PFSK-1 (cell line): ENCODE data around the gene INPP4A.

Experiments used
- FOXP2 ChIP-seq: optimal IDR thresholded peaks from 2 replicates; pipeline ENCODE3; 2011; ENCODE audit warnings: borderline replicate concordance, control low read depth, inconsistent platforms; ENCODE audit not compliant: insufficient read depth; ENCODE audit errors: extremely low read length, extremely low read depth
- POLR2AphosphoS5 ChIP-seq: IDR thresholded peaks from 2 replicates; pipeline ENCODE4 v1.6.1; 2012; ENCODE audit warnings: low read depth, mild to moderate bottlenecking, control low read depth, low read length, moderate library complexity
- SIN3A ChIP-seq: IDR thresholded peaks from 2 replicates; pipeline ENCODE4 v1.6.1; 2012; ENCODE audit warnings: mild to moderate bottlenecking, low read length, moderate library complexity, borderline replicate concordance; ENCODE audit not compliant: insufficient read depth
- TAF1 ChIP-seq: IDR thresholded peaks from 2 replicates; pipeline ENCODE4 v1.6.1; 2012; ENCODE audit warnings: low read length, control low read depth, borderline replicate concordance; ENCODE audit not compliant: insufficient read depth
- TF ChIP-seq, protein P1 (sequence below), 2 experiments: IDR thresholded peaks; 2 replicates each; pipeline versions ENCODE4 v1.6.1 to v1.8.0; 2011 to 2012; ENCODE audit warnings: low read depth in 2 of 2, low read length in 2 of 2, control low read depth in 1 of 2, inconsistent platforms in 1 of 2, mild to moderate bottlenecking in 1 of 2, moderate library complexity in 1 of 2; ENCODE audit not compliant: insufficient read depth in 1 of 2

Gene INPP4A

DNA sequence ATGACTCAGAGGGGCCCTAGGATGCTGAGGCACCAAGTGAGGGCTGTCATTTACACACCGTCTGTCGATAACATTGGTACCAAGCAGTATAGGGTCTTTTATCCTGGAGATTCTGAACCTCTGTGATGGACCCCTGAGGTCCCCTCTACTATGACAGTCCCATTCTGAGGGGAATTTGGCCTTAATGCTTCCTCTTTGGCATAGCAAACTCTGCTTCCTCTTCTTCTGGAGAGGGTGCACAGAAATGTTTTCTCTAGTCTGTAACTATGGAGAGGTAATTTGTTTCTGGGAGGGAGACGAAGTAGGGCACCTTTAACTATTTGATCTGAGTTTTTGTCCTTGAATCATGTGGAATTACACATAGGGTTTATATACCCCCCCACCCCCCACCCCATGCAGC is 44.8 kb downstream of the INPP4A start:
- no peak for TF ChIP-seq FOXP2
- no peak for TF ChIP-seq POLR2AphosphoS5
- TF ChIP-seq TAF1 = no peak
- TF ChIP-seq, protein P1, sequence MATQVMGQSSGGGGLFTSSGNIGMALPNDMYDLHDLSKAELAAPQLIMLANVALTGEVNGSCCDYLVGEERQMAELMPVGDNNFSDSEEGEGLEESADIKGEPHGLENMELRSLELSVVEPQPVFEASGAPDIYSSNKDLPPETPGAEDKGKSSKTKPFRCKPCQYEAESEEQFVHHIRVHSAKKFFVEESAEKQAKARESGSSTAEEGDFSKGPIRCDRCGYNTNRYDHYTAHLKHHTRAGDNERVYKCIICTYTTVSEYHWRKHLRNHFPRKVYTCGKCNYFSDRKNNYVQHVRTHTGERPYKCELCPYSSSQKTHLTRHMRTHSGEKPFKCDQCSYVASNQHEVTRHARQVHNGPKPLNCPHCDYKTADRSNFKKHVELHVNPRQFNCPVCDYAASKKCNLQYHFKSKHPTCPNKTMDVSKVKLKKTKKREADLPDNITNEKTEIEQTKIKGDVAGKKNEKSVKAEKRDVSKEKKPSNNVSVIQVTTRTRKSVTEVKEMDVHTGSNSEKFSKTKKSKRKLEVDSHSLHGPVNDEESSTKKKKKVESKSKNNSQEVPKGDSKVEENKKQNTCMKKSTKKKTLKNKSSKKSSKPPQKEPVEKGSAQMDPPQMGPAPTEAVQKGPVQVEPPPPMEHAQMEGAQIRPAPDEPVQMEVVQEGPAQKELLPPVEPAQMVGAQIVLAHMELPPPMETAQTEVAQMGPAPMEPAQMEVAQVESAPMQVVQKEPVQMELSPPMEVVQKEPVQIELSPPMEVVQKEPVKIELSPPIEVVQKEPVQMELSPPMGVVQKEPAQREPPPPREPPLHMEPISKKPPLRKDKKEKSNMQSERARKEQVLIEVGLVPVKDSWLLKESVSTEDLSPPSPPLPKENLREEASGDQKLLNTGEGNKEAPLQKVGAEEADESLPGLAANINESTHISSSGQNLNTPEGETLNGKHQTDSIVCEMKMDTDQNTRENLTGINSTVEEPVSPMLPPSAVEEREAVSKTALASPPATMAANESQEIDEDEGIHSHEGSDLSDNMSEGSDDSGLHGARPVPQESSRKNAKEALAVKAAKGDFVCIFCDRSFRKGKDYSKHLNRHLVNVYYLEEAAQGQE (IDR thresholded peaks at IDR 0.05; ENCODE audit: insufficient read depth in 1 of 2, low read depth in 2 of 2, low read length in 2 of 2) = no peak
- no peak for TF ChIP-seq SIN3A

DNA sequence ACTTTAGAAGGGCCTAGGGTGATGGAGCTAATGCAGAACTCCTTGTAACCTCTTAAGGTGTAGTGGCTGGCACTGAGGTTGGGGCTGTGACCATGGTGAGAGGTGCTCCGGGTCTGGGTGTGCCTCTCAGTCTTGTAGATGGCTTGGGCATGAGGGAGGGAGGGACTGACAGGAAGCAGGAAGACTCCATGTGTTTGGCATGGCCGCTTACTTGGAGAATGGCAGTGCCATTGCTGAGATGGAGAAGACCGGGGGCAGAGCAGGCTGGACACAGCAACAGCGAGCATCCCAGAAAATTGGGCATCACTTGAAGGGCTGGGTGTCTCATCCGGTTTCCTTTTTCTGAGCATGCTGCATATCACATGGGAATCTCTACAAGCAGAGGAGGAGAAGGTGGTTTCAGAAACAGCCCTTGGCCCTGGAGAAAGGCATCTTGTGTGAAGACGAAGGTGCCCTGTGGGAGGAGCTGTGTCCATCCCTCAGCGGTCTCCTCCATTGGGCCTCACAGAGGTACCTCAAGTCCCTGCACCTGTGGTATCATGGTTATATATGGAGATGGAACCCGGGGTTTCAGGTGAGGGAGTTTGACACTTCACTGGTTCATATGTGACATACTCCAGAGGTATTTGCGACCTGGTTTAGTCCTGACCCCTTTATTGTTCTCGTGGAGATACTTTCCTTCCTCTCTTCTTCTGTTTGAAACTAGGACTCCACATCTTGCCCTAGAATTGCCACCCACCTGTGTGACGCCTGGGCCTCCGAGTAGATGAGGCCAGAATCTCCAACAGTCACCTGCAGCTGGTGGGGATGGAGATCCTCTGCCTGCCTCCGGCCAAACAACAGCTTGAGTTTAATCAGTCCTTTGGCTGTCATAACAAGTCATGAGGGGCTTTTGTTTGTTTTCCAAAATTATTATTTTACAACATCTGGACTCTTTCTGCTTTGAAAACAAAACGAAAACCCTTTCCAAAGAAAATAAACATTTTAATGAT is 45.6 kb downstream of the INPP4A start:
- TF ChIP-seq, protein P1 (IDR thresholded peaks at IDR 0.05; ENCODE audit: insufficient read depth in 1 of 2, low read depth in 2 of 2, low read length in 2 of 2) = no peak
- TF ChIP-seq TAF1 (no peak), POLR2AphosphoS5 (no peak), FOXP2 (no peak), SIN3A (no peak)

GRCh38 chr2:98492441-98492840 is 47.8 kb downstream of the INPP4A start:
- TF ChIP-seq FOXP2 (no peak), POLR2AphosphoS5 (no peak), SIN3A (no peak), TAF1 (no peak)
- TF ChIP-seq, protein P1 (IDR thresholded peaks at IDR 0.05; ENCODE audit: insufficient read depth in 1 of 2, low read depth in 2 of 2, low read length in 2 of 2) = no peak

GRCh38 chr2:98494699-98495098 is 50.0 kb downstream of the INPP4A start:
- TF ChIP-seq TAF1 = no peak
- TF ChIP-seq, protein P1 (IDR thresholded peaks at IDR 0.05; ENCODE audit: insufficient read depth in 1 of 2, low read depth in 2 of 2, low read length in 2 of 2) = no peak
- TF ChIP-seq POLR2AphosphoS5 = no peak
